HL-60 (cell line): ENCODE data around the gene OR2T29.
"Not testable (repeated sequence)": the region's sequence is repeated elsewhere in the genome, so short reads cannot be mapped to it uniquely, and the experiment has no call there.

Experiments used
- DNase-seq, 2 experiments: peaks; one replicate each; pipeline ENCODE4 v3.0.0-alpha.2; 2010 to 2020; ENCODE audit warnings: low read depth in 1 of 2, low spot score in 1 of 2
- H3K27ac ChIP-seq: fragments of 250-450 bp; sonication (Bioruptor Pico); replicated peaks from 2 replicates; pipeline ENCODE4 v1.5.1; 2020; ENCODE audit warnings: mild to moderate bottlenecking, moderate library complexity
- H3K27me3 ChIP-seq: fragments of 250-450 bp; sonication (Bioruptor Pico); 2 replicates; pipeline ENCODE4 v1.5.1; 2021; ENCODE audit warnings: mild to moderate bottlenecking, moderate library complexity; ENCODE audit not compliant: insufficient read depth, poor library complexity, severe bottlenecking
- H3K4me3 ChIP-seq: replicated peaks from 2 replicates; pipeline ENCODE4 v1.5.1; 2011; ENCODE audit warnings: mild to moderate bottlenecking, control low read depth, low read length; ENCODE audit not compliant: insufficient read depth
- GABPA ChIP-seq: IDR thresholded peaks from 2 replicates; pipeline ENCODE4 v1.6.1; 2012; ENCODE audit warnings: low read depth
- POLR2AphosphoS5 ChIP-seq: IDR thresholded peaks from 2 replicates; pipeline ENCODE4 v1.6.1; 2012; ENCODE audit warnings: low read depth
- SPI1 ChIP-seq: IDR thresholded peaks from 2 replicates; pipeline ENCODE4 v1.6.1; 2012; ENCODE audit warnings: low read depth, mild to moderate bottlenecking, borderline replicate concordance
- TF ChIP-seq, protein P1 (sequence below): IDR thresholded peaks from one replicate; pipeline ENCODE4 v1.5.1; 2011; ENCODE audit warnings: low read length, control low read depth, inconsistent platforms; ENCODE audit not compliant: insufficient read depth
- TF ChIP-seq, protein P2 (sequence below): IDR thresholded peaks from 2 replicates; pipeline ENCODE4 v1.6.1; 2012; ENCODE audit warnings: low read depth; ENCODE audit not compliant: insufficient replicate concordance

Gene OR2T29

DNA sequence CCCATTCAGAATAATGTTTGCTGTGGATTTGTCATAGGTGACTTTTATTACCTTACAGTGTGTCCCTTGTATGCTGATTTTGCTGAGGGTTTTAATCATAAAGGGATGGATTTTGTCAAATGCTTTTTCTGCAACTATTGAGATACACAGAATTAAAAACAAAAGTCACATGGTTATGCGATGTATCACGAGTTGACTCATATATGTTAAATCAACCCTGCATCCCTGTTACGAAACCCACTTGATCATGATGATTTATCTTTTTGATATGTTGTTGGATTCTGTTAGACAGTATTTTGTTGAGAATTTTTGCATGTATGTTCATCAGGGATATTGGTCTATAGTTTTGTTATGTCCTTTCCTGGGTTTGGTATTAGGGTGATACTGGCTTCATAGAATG, 22.7 kb upstream of the OR2T29 start:
- TF ChIP-seq SPI1 (no peak), POLR2AphosphoS5 (no peak), GABPA (no peak)
- TF ChIP-seq, protein P1, sequence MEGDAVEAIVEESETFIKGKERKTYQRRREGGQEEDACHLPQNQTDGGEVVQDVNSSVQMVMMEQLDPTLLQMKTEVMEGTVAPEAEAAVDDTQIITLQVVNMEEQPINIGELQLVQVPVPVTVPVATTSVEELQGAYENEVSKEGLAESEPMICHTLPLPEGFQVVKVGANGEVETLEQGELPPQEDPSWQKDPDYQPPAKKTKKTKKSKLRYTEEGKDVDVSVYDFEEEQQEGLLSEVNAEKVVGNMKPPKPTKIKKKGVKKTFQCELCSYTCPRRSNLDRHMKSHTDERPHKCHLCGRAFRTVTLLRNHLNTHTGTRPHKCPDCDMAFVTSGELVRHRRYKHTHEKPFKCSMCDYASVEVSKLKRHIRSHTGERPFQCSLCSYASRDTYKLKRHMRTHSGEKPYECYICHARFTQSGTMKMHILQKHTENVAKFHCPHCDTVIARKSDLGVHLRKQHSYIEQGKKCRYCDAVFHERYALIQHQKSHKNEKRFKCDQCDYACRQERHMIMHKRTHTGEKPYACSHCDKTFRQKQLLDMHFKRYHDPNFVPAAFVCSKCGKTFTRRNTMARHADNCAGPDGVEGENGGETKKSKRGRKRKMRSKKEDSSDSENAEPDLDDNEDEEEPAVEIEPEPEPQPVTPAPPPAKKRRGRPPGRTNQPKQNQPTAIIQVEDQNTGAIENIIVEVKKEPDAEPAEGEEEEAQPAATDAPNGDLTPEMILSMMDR, result no peak
- TF ChIP-seq, protein P2, sequence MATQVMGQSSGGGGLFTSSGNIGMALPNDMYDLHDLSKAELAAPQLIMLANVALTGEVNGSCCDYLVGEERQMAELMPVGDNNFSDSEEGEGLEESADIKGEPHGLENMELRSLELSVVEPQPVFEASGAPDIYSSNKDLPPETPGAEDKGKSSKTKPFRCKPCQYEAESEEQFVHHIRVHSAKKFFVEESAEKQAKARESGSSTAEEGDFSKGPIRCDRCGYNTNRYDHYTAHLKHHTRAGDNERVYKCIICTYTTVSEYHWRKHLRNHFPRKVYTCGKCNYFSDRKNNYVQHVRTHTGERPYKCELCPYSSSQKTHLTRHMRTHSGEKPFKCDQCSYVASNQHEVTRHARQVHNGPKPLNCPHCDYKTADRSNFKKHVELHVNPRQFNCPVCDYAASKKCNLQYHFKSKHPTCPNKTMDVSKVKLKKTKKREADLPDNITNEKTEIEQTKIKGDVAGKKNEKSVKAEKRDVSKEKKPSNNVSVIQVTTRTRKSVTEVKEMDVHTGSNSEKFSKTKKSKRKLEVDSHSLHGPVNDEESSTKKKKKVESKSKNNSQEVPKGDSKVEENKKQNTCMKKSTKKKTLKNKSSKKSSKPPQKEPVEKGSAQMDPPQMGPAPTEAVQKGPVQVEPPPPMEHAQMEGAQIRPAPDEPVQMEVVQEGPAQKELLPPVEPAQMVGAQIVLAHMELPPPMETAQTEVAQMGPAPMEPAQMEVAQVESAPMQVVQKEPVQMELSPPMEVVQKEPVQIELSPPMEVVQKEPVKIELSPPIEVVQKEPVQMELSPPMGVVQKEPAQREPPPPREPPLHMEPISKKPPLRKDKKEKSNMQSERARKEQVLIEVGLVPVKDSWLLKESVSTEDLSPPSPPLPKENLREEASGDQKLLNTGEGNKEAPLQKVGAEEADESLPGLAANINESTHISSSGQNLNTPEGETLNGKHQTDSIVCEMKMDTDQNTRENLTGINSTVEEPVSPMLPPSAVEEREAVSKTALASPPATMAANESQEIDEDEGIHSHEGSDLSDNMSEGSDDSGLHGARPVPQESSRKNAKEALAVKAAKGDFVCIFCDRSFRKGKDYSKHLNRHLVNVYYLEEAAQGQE, result no peak
- no peak for DNase-seq

GRCh38 chr1:248576260-248576980, 13.8 kb upstream of the OR2T29 start:
- H3K27me3 ChIP-seq, result no peaks in the 10 kb centered on the region
- no peak overlapping the region for H3K4me3 ChIP-seq
- no peak for TF ChIP-seq SPI1
- TF ChIP-seq, protein P1, result no peak
- no peak for TF ChIP-seq GABPA
- TF ChIP-seq POLR2AphosphoS5, result no peak
- TF ChIP-seq, protein P2, result no peak
- no peak for DNase-seq
- H3K27ac ChIP-seq, result no peak overlapping the region

More for the DNA sequence above, 22.7 kb upstream of the OR2T29 start:
- Histone ChIP-seq H3K4me3 (no peak overlapping the region), H3K27ac (no peak overlapping the region), H3K27me3 (peaks cover 3% of the 10 kb centered on the region)

- H3K27ac ChIP-seq, DNase-seq, H3K27me3 ChIP-seq, H3K4me3 ChIP-seq: not testable (repeated sequence)
Observed at GRCh38 chr1:248574657-248575056, 12.1 kb upstream of the OR2T29 start, which contains the start of gene OR2T34. TSS of gene OR2T34 (minus strand) at chr1:248574757. CDS start at chr1:248574757, 0 bp downstream.

GRCh38 chr1:248573856-248574255, 11.3 kb upstream of the OR2T29 start:
- not testable (repeated sequence) for H3K27ac ChIP-seq, DNase-seq, H3K4me3 ChIP-seq, H3K27me3 ChIP-seq

DNA sequence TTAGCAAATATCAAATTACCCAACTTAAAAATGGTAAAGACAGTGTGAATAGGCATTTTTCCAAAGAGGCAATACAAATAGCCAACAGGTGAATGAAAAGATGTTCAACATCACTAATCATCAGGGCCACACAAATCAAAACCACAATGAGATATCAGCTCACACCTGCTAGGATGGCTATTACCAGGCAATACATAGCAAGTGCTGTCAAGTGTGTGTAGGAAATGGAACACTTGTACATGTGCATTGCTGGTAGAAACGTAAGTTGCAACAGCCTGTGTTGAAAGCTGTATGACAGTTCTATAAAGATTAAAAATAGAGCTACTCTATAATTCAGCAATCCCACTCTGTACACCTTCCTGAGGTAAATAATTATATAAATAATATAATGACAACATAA, 9.5 kb upstream of the OR2T29 start:
- H3K27me3 ChIP-seq, DNase-seq, H3K4me3 ChIP-seq, H3K27ac ChIP-seq: not testable (repeated sequence)

GRCh38 chr1:248570811-248571210, 8.2 kb upstream of the OR2T29 start:
- not testable (repeated sequence) for H3K27ac ChIP-seq, H3K27me3 ChIP-seq, H3K4me3 ChIP-seq, DNase-seq

- not testable (repeated sequence) for DNase-seq, H3K4me3 ChIP-seq, H3K27ac ChIP-seq, H3K27me3 ChIP-seq
Observed at GRCh38 chr1:248569049-248569448, 6.5 kb upstream of the OR2T29 start.

GRCh38 chr1:248565530-248566373, 3.2 kb upstream of the OR2T29 start:
- not testable (repeated sequence) for H3K27me3 ChIP-seq, H3K4me3 ChIP-seq, H3K27ac ChIP-seq, DNase-seq
